ENCODE results near the gene MTG1.
"Not testable (repeated sequence)": the region's sequence is repeated elsewhere in the genome, so short reads cannot be mapped to it uniquely, and the experiment has no call there.

The MTG1 gene

DNA sequence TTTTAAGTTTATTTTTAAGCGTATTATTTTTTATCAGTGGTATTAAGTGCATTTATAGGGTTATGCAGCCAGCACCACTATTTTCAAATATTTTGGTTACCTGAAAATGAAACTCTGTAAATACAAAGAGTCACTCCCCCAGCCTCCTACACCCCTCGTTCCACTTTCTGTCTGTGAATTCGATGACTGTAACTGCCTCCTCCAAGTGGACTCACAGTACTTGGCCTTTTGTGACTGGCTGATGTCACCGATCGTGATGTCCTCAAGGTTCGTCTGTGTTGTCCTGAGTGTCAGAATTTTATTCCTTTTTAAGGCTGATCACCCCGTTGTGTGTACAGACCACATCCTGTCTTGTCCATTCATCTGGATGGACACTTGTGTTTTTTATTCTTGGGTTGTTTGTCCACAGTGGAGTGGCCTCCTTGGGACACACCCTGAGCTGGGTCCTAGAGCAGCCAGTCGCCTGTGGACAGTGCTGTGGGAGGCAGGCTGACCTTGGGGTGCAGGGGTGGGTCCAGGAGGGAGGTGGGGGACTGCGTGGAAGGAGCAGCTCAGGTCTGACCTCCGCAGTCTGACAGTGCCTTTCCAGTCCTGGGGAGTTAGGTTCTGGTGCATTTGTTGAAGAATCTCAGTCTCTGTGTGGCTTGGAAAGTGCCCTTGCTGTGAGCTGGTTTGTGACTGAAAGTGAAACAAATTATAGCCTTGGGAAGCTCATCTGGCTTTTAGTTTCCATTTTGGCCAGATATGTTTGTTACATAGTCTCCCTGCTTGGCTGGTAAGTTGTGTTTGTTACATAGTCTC is 6.9 kb downstream of the MTG1 start:
- DNase-seq, result no peak

DNA sequence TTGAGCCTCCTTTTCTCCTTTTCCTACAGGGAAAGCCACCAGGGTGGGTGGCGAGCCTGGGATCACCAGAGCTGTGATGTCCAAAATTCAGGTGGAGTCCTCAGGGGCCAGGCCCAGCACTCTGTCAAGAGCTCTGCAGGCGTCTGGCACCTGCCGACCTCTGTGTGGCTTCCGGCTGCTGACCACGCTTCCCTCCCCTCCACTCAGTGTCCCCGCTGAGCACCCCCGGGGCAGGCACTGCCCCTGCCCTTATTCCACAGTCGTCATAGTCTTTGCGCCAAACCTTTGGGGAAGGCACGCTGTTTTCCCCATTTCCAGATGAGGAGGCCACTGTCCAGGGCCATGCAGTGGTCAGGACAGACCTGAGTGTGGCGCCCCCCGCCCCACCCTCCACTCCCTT is 7.5 kb downstream of the MTG1 start:
- DNase-seq, result no peak

DNA sequence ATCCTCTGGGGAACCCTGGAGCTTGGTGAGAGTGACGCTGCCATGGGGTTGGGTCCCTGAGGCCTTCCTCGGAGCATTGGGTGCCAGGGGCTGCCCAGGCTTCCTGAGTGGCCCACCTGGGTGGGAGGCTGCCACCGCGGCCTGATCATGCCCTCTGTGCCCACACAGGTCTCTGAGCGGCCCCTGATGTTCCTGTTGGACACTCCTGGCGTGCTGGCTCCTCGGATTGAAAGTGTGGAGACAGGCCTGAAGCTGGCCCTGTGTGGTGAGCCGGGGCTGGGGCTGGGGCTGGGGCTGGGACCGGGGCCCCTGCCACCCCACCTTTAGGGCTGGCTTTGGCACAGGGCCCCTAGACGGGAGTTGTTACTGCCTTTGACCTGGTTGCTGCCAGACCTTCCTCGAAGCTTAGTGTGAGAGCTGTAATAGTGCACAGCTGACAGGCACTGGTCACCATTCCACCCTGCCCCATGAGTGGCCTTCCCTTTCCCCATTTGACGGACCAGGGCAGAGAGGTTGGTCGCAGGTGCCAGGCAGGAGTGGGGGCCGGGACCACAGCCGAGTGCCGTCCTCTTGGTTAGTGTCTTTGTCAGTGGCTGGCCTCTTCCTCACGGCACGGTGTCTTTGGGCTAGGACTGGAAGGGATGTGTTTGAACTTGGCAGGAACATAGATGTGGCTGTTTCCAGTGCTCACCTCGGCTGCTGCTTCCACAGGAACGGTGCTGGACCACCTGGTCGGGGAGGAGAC is 8.2 kb downstream of the MTG1 start:
- no peak for DNase-seq

DNA sequence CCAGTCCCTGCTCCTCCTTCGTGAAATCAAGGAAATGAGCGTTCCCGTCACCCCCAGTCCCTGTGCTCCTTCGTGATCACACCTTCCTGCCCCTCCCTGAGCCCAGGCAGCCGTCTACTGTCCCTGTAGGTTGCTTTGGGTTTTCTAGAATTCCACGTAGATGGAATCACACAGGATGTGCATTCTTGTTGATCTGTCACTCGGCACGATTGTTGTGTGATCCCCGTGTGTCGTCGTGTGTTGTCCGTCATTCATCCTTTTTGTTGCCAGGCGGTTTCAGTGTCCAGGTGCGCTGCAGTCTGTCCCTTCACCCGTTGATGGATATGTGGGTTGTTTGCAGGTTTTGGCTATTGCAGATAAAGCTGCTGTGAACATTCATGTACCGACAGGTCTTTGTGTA is 9.4 kb downstream of the MTG1 start:
- no peak for DNase-seq

DNA sequence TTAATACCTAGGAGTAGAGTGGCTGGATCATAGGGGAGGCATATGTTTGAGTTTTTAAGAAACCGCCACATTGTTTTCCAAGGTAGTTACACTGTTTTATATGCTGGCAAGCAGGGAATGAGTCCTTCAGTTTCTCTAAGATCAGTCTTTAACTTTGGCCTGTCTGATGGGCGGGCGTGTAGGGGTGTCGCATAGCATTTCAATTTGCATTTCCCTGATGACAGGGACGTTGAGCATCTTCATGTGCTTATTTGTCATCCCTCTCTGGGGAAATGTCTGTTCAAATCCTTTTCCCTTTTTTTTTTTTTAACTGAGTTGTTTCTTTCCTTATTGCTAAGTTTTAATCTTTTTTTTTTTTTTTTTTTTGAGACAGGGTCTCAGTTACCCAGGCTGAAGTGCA is 9.8 kb downstream of the MTG1 start:
- DNase-seq, result no peak

DNA sequence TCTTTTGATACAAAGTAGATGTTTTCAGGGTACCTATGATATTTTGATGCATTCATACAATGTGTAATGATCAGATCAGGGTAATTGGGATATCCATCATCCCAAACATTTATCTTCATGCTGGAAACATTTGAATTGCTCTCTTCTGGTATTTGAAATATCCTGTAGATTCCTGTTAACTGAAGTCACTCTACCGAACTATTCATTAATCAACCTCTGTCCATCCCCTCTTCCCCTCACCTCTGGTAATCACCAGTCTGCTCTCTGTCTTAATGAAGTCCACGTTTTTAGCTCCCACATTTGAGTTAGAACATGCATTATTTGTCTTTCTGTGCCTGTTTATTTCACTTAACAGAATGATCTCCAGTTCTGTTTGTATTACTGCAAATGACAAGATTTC is 11.3 kb downstream of the MTG1 start:
- DNase-seq, result no peak

DNA sequence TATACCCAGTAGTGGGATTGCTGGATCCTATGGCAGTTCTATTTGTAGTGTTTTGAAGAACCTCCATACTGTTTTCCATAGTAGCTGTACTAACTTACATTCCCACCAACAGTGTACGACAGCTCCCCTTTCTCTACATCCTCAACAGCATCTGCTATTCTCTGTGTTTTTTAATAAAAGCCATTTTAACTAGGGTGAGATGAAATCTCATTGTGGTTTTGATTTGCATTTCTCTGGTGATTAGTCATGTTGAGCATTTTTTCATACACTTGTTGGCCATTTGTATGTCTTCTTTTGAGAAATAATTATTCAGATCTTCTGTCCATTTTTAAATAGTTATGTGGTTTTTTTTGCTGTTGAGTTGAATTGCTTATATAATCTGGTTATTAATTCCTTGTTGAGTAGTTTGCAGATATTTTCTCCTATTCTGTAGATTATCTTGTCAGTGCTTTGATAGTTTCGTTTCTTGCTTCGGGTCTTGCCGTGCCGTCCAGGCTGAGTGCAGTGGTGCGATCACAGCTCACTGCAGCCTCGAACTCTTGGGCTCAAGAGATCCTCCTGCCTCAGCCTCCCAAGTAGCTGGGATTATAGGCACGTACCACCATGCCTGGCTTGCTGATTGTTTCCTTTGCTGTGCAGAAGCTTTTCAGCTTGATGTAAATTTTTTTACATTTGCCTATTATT is 12.0 kb downstream of the MTG1 start:
- DNase-seq, result no peak

DNA sequence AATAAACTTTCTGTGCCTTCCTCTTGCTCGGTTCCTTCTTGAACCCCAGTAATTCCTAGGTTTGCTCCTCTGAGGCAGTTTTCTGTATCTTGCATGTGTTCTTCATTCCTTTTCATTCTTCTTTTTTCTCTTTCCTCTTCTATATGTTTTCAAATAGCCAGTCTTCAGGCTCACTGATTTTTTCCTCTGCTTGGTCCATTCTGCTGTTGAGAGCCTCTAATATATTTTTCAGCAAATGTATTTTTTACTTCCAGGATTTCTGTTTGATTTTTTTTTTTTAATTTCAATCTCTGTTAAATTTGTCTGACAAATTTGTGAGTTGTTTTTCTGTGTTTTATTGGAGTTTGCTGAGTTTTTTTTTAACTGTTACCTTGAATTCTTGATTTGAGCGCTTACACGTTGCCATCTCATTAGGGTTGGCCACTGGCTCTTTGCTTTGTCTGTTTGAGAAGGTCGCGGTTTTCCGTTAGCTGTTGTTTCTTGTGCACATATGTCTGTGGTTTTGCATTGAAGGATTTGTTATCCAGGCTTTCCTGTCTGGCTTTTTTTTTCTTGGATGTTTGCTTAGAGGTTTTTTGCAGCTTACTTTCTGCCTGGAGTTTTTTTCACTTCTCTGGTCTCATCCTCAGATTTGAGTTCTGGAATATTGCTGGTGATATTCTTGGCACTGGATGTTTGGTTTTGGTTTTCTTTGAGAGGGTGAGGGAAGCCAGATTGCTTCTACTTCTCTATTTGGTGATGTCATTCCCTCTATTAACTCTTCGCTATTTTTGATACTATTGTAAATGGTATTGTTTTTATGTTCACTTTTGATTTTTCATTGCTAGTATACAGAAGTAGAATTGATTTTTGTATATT is 17.8 kb downstream of the MTG1 start:
- DNase-seq, result no peak

DNA sequence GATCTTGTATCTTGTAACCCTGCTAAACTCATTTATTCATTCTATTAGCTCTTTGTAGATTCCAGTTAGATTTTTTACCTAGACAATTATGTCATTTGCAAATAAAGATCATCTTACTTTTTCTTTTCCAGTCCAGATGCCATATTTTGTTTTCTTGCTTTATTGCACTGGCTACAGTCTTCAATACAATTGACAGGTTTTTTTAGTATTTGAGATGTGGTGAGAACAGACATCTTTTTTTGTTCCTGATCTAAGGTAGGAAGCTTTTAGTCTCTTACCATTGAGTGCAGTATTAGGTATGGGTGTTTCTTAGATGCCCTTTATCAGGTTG is 18.4 kb downstream of the MTG1 start:
- DNase-seq, result no peak

DNA sequence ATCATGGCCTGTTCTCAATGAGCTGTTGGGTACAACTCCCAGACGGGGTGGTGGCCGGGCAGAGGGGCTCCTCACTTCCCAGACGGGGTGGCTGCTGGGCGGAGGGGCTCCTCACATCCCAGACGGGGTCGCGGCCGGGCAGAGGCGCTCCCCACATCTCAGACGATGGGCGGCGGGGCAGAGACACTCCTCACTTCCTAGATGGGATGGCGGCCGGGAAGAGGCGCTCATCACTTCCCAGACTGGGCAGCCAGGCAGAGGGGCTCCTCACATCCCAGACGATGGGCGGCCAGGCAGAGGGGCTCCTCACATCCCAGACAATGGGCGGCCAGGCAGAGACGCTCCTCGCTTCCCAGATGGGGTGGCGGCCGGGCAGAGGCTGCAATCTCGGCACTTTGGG is 20.4 kb downstream of the MTG1 start:
- DNase-seq, result not testable (repeated sequence)

DNA sequence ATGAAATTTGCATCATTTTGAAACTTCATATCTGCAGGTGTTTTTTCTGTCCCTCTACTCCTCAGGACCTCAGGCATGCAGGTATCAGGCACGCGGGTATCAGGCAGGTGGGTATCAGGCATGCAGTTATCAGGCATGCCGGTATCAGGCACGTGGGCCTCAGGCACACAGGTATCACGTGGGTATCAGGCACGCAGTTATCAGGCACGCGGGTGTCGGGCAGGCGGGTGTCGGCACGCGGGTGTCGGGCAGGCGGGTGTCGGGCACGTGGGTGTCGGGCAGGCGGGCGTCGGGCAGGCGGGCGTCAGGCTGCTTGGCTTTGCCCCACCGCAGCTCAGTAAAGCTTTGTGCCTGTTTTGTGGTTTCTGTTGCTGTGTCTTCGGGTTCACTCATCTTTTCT is 21.8 kb downstream of the MTG1 start:
- no peak for DNase-seq

DNA sequence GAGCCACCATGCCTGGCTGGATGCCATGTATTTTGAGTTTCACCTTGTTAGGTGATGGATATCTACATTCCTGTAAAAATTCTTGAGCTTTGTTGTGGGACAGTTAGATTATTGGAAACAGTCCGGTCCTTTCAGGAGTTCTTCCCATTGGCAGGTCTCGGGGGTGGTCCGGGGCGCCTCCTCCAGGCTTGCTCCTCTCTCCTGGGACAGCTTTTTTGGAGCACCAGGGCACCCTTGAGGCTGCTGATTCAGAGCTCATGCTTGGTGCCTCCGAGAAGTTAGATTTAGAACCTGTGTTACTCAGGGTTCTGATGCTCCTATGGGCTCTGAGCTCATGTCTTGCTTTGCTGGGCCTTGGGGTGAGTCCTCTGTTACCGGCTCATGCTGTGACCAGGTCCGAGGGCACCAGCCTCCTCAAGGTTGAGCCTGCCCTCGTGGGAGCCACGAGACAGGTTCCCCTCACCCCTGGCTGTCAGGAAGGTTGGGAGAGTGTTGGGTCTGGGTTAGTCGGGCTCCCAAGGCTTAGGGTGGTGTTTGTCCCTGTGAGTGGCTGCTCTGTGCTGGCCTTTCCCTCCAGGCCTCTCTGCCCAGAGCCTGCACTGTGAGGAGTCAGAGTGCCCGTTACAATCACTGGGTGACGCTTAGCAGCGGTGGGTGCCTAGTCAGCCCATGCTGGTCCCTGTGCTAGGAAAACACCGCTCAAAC is 24.5 kb downstream of the MTG1 start:
- no peak for DNase-seq

DNA sequence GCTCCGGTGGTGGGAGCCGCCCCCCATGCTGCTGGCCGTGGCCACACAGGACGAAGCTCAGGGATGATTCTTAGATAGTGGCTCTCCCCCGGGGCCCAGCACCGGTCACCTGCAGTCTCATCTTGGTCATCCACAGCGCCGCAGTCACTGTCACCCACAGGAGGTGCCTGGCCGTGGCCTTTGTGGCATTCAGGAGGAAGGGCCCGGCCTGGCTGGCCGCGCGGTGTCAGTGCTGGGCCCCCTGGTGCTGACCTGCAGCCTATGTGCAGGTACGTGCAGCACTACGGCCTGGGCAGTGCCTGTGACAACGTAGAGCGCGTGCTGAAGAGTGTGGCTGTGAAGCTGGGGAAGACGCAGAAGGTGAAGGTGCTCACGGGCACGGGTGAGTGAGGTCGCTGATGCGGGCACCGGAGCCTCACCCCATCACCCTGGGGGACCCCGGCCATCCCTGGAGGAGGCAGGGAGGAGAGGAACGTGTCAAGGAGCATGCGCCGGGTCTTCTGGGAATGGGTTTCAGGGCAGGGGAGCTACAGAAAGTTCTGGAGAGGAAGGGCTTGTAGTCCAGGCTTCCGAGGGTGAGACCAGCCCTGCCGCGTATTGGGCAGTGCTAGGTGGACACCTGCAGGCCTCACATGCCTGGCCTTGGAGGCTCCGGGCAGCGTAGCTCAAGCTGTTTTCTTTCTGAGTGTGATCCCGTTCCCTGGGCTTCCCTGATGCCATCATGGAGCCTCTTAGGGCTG is 25.4 kb downstream of the MTG1 start:
- no peak for DNase-seq

DNA sequence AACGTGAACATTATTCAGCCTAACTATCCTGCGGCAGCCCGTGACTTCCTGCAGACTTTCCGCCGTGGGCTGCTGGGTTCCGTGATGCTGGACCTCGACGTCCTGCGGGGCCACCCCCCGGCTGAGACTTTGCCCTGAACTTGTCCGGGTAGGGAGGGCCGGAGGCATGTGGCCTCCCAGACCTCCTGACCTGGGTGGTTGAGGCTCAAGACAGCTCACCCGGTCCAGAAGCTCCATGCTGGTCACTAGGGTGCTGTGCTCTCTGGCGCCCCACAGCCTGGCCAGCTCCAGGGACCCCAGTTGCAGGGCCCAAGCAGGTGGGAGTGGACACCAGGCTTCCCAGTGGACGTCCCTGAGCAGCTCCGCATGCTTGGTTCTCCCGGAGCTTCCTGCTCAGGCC is 26.1 kb downstream of the MTG1 start:
- DNase-seq, result no peak

DNA sequence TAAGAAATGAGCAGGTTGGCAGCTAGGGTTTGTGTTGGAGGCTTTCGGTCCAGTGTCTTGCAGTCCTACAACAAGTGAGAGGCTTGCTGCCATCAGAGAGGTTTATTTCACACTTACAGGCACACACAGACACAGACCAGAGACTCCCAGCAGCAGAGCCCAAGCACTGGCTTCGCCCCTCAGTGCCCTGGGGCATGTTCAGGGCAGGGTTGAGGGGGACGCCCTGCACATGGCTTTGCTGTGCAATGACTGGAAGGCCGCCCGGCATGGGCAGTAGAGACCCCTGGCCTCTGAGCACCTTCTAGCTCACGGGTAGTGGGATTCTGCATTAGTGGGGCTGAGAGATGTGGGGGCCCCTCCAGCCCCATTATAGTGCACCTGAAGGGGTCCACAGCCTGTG is 26.6 kb downstream of the MTG1 start:
- DNase-seq, result no peak

DNA sequence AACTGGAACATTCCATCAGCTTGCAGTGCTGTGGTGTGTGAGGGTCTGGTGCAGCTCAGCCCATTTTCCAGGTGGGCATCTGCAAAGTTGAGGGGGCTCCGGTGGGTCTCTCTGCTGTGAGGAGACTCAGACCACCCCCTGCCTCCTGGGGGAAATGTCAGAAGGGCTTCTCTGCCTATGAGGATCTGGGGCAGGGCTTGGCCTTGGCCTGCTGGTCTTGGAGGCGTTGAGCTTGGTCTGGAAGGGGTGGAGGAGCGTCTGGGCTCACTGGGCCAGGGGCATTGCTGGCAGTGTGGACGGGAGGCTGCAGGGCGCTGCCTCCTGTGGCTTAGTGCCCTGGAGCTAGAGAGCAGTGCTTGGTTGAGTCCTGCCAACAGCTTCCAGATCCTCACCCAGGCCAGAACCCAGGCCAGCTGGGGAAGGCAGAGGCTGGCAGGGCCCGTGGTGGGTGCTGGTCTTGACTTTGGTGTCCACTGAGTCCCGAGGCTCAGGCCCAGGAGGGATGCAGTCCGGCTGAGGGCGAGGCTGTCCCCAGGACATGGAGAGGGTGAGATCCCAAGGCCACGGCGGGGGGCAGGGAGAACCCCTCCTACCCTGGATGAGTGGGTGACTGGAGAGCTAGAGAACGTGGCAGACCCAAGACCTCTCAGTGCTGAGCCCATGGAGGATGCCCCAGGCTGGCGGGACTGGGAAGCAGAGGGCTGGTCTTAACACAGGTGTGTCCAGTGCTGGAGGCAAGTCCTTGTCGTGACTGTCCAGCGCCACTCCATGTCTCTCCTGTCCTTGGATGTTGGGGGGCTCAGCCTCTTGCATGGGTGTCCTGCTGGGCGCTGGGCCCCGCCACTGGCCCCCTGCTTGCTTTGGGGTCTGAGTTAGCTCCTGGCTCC is 27.6 kb downstream of the MTG1 start:
- no peak for DNase-seq

DNA sequence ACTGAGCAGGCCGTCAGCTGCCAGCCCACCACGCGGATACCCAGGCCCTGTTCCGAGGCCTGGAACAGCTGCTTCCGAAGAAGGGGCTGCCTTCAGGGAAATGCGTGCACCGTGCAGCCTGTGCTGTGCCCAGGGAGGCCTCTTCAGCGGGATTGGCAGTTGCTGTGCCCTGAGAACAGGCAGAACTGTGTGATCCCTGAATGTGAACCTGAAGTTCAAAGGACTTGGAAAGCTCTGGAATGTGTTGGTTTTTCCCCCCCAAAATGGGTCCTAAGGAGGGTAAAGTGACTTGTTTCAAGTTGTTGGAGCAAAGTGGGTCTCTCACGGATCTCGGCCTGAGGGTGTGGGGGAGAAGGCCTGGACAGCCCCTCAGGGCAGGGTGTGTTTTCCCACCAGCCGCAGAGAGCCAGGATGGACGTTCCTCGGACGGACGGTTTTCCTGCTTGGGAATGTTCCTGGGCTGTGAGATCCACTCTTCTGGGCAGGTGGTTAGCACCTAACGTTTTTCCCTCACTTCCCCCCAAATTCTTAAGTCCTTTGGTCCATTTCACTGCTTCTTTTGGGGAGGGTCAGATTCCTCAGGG is 28.4 kb downstream of the MTG1 start:
- DNase-seq, result no peak

DNA sequence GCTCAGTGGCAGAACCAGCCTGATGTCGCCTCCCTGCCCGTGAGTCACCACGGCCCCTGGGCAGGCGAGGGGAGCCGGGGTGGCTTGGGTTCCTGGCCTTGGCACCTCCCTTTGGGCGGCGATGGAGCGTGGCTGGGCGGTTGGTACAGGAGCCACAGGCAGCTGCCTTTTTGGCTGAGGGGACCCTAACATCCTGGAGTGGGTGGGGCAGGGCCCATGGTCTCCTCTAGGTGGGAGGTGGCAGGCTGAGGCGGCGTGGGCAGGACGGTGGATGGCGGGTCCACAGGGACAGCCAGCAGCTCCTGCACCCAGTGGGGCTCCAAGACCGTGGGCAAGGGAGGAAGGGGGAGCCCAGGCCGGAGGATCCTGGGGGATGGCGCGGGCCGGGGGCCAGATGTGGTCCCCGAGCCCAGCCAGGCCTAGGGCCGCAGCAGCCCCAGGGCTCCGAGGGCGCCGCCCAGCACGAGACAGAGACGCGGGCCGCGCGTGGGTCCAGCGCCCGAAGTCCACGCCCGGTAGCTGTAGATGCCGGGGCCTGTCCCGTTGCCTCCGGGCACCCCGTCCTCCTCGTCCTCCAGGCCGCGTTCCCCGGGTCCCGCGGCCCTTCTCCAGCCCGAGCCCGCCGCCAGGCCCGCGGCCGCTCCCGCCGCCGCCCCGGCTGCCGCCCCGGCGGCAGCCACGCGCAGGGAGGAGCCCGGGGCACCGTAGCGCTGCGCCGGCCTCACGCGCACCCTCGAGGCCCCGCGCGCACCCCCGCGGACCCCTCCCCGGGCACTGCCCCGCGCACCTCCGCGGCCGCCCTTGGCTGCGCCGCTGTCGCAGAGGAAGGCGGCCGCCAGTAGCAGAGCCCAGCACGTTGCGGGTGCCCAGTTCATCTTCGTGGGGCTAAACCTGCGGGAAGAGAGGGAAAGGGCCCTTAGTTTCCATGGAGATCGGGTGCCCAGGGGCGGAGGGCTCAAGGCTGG is 29.1 kb downstream of the MTG1 start:
- peak in 1 of 14 donors; percentile 27 for DNase-seq

DNA sequence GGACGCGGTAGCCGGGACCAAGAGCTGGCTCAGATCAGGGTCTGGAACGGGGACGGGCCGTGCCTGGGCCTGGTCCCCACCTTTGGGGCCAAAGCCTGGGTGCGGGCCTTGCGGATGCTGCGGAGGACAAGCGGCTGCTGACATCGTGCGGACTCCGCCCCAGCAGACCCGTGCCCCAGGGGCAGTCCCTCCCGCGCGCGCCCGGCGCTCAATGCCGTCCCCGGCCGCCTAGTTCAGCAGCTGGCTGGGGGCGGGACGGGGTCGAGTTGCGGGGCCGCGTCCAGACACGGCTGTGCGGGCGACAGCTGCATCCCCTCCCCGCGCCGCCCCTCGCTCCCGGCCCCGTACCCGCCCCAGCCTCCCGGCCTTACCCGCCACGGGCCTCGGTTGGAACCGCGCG is 30.1 kb downstream of the MTG1 start:
- DNase-seq, result not testable (repeated sequence)
